ENCODE data around the gene ECHDC3. TPM values are rescaled to one million over a fixed set of nuclear protein-coding genes. Genes with fewer than 3 reads are reported as not detected.

Gene ECHDC3
- total RNA-seq, 1 donor from 2014 or later: 105 TPM

DNA sequence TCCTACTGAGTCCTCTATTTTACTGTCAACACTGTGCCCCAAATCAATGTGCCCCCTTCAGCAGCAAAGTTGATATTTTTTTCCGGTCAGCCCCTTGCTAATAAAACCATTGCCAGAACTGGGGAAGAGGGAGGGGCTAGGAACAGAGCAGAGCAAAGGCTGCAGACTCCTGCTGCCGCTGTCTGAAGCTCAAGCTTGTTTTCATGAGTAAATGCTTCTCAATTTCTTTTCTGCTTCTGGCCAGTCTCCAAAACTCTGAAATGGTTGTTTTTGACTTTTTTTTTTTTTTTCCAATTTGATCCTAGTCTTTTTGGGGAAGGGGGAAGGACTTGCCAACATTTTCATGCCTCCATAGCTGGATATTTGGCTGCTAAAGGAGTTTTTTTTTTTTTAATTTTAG is 54.3 kb downstream of the ECHDC3 start:
- ATAC-seq (ENCODE audit: poor library complexity): no peak
- DNase-seq: no peak
- intact Hi-C loops (cut with DNase I): no loop called here

DNA sequence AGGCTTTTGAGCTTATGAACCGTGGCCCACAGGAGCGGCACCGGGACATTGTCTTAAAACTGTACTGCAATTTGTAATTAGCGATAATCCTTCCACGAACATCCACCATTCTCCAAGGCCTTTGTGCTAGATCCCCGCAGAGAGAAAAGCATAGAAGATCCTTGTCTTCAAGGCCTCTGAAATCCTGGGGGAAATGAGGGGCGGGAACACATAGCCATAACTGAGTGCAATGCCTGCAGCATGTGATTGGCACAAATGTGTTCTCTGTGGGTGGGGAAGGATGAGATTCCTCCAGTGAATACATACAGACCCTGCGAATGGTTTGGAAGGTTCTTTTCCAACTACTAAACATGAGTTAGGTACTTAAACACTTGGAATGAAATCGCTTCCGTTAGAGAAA is 55.1 kb downstream of the ECHDC3 start:
- ATAC-seq (ENCODE audit: poor library complexity): no peak
- no peak for DNase-seq
- intact Hi-C loops (cut with DNase I): no loop called here

DNA sequence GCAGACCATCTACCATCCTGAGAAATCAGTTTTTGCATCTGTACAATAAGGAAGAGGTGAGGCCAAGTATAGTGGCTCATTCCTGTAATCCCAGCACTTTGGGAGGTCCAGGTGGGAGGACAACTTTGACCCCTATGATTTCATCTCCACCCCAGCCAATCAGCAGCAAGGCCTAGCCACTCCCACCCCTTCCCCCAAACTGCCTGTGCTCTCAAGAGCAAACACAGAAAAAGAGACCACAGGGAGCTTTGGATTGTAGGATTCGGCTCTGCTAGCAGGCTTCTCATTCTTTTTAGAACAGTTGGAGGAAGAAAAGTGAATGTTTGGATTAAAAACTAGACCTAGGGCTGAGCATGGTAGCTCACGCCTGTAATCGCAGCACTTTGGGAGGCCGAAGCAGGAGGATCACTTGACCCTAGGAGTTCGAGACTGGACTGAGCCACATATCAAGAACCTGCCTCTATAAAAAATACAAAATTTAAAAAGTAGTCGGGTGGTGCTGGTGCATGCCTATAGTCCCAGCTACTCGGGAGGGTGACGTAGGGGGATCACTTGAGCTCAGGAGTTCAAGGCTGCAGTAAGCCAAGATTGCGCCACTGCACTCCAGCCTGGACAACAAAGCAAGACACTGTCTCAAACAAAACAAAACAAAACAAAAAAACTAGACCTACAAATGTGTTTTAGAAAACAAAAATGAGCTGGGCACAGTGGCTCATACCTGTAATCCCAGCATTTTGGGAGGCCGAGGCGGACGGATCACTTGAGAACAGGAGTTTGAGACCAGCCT is 55.9 kb downstream of the ECHDC3 start:
- intact Hi-C loops (cut with DNase I): no loop called here

DNA sequence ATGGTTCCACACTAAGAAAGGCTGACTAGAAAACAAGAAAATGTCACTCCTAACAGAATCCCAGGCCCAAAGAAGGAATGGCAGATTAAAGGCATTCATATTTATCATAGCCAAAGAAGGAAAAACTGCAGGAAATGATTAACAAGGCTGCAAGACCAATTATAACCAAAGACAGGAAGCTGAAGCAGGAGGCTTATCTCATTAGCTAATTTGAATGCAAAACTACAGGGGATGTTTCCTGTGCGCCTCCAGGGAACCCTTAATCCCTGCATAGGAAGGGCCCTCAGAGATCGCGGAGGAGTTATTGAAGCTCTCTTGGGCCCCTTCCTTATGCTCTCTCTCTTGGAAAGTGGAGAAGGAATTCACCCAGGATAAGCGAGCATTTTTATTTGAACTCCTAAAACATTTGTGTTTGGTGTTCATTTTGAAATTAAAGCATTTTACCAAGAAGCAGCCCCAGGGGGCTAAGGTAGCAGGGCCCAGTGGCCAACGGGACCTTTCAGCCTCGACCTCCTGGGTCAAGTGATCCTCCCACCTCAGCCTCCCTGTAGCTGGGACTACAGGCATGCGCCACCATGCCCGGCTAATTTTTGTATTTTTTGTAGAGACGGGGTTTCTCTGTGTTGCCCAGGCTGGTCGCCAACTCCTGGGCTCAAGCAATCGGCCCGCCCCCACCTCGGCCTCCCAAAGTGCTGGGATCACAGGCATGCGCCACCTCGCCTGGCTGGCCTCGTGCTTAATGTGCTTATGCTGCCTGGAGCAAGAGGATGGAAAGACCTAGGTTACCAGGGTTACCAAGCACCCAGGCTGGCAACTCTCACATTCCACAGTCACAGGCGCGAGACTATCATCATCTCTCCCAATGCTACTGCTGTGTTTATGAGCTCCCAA is 56.9 kb downstream of the ECHDC3 start:
- intact Hi-C loops (cut with DNase I): no loop called here
- DNase-seq: no peak
- no peak for ATAC-seq (ENCODE audit: poor library complexity)

More for the DNA sequence above, 55.9 kb downstream of the ECHDC3 start:
- DNase-seq: no peak
- ATAC-seq (ENCODE audit: poor library complexity): no peak

DNA sequence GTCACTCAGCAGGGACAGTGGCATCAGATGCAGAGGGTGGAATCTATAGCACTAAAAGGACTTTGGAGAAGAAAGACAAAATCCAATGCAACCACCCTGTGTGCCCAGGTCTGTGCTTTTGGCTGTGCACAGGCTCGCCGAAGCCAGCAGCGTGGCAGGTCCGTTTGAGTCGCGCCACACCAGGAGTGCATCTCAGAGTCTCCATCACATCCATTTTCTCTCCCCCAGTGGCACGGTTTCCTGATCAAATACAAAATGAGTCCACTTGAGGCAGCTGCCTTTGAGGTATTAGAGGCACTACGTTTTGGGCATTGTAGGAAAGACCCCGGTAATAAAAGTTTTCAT is 57.5 kb downstream of the ECHDC3 start:
- intact Hi-C loops (cut with DNase I): no loop called here
- ATAC-seq (ENCODE audit: poor library complexity) (no peak), DNase-seq (no peak)

DNA sequence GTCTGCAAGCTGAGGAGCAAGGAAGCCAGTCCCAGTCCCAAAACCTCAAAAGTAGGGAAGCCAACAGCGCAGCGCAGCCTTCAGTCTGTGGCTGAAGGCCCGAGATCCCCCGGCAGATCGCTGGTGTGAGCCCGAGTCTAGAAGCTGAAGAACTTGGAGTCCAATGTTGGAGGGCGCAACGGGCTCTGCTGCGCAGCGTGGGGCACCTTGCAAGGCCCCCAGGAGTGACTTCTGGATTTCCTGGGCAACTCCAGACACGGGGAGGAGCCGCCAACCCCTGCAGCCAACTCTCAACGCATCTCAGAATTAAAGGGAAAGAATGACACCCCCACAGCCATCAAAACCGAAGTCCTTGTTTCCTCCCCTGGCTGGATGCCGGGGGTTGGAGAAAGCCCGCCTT is 62.2 kb downstream of the ECHDC3 start:
- intact Hi-C loops (cut with DNase I): no loop called here
- DNase-seq (no peak), ATAC-seq (ENCODE audit: poor library complexity) (no peak)

DNA sequence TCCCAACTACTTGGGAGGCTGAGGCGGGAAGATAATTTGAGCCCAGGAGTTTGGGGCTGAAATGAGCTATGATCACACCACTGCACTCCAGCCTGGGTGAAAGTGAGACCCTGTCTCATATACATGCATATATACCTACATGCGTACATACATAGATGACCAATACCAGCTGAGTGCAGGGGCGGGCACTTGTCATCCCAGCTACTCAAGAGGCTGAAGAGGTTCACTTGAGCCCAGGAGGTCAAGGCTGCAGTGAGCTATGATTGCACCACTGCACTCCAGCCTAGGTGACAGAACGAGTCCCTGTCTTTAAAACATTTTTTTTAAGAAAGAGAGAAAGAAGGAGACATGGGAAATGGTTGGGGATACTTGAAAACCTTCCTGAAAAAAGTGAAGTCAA is 63.6 kb downstream of the ECHDC3 start:
- no peak for ATAC-seq (ENCODE audit: poor library complexity)

DNA sequence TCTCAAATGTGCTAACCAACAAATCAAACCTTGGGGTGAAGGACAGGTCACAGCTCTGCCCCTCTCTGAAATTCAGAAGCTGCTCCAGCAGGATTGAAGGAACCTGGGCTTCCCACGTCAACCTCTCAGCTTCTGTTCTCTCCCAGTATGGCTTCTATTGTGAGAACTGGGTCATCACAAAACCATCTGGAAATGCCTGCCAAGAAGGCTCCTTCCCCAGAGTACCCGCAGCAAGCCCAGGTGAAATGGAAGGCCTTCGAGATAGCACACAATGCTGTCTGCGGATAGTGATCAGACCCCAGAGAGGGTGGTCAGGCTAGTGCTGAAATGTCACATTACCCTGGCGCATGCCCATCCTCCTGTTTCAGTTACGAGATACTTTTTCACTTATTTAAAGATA is 64.5 kb downstream of the ECHDC3 start:
- ATAC-seq (ENCODE audit: poor library complexity): no peak
- DNase-seq: no peak
- intact Hi-C loops (cut with DNase I): no loop called here

More for the DNA sequence above, 63.6 kb downstream of the ECHDC3 start:
- intact Hi-C loops (cut with DNase I): no loop called here
- DNase-seq: no peak

DNA sequence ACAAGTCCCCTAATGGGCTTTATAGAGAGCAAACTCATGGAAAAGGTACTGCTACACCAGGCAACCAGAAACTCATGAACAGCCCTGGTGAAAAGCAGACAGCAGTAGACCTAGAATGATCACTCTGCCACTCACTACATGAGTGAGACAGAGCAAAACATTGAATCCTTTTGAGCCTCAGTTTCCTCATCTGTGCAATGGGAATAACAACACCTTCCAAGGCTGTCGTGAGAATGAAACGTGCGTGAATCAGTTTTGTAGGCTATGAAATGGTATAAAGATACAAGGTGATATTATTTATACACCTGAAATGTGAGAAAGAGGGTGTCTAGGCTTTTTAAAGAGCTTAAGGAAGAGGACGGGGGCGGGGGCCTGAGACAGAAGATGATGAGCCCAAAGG is 66.6 kb downstream of the ECHDC3 start:
- DNase-seq: no peak
- ATAC-seq (ENCODE audit: poor library complexity): no peak
- intact Hi-C loops (cut with DNase I): no loop called here

DNA sequence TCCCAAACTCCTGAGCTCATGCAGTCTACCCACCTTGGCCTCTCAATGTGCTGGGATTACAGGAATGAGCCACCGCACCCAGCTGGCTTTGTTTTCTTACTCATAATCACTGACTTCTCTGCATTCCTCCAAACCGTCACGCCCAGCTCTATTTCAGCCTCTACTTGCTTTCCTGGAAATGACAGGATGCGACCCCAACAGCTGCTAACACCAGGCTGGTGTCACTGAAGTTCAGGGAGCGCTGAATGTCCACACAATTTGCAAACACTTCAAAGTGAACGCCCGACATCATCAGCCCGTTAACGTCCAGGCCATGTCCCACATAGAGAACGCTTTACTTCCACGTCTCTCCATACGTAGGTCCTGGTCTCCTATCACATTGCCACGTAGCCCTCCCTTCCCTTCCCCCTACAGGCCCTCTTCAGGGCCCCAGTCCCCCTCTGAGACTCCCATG is 68.2 kb downstream of the ECHDC3 start:
- intact Hi-C loops (cut with DNase I): no loop called here
- DNase-seq: no peak
- ATAC-seq (ENCODE audit: poor library complexity): no peak

DNA sequence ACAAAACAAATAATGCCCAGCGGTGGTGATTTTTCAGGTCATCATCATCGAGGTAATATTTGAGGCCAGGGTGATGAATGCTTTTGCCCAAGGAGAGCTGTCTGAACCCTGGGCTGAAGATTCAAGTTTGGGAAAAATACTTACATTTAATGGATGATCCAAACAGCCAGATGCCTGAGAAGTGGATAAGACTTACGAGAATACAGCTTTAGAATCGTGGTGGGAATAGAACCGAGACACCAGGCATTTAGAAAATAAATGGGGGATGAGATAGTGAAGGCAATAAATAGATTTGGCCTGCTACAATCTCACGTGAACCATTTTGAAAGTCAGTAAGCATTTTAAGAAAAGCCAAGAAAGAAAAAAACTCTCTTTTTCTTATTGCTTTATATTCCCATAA is 68.8 kb downstream of the ECHDC3 start:
- ATAC-seq (ENCODE audit: poor library complexity) (no peak), DNase-seq (no peak)
- intact Hi-C loops (cut with DNase I): no loop called here

DNA sequence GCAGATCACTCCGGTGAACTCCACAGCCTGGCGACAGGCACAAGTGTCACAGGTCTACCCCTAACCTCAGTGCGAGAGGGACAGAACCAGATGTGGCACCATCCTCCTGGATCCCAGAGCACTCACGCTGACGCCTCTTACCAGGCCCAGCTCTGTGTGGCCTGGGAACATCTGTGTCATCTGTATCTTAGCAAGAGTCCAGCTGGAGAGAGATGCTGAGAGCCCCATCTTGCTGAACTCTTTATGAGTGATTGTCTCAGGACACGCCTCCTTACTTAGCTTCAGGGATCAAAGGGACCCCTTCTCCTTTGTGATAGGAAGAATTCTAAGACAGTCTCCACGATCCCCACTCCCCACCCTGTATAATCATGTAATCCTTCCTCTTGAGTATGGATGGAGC is 71.0 kb downstream of the ECHDC3 start:
- DNase-seq: no peak
- ATAC-seq (ENCODE audit: poor library complexity): no peak
- intact Hi-C loops (cut with DNase I): no loop called here

Other genes with a start within 250 kb of the ECHDC3 start
- 5.2 TPM for gene USP6NL, start 130.7 kb upstream of the ECHDC3 start, total RNA-seq
- gene PROSER2, start 81.0 kb downstream of the ECHDC3 start, total RNA-seq: 0.97 TPM